Smooth muscle cell (in vitro differentiated cells): ENCODE data around the gene TMEM150C. TPM values are rescaled to one million over a fixed set of nuclear protein-coding genes. Genes with fewer than 3 reads are reported as not detected.

Experiments
- DNase-seq: peaks from one replicate; lab custom pipeline; 2025; ENCODE audit not compliant: unreplicated experiment; lab: John Stamatoyannopoulos, UW
- H2AFZ ChIP-seq: fragments of 200-600 bp; sonication (generic); 2 replicates; pipeline ENCODE4 v1.6.0; 2016; ENCODE audit warnings: antibody characterized with exemption, low read depth, mild to moderate bottlenecking
- H3F3A ChIP-seq: fragments of 200-600 bp; sonication (generic); 2 replicates; pipeline ENCODE4 v1.6.0; 2017; ENCODE audit warnings: antibody characterized with exemption, low read depth
- H3K27ac ChIP-seq: fragments of 200-600 bp; sonication (generic); 2 replicates; pipeline ENCODE4 v1.5.1; 2016; ENCODE audit warnings: low read depth, mild to moderate bottlenecking
- H3K27me3 ChIP-seq: fragments of 200-600 bp; sonication (generic); 2 replicates; pipeline ENCODE4 v1.6.1; 2016; ENCODE audit warnings: low read depth, mild to moderate bottlenecking
- H3K36me3 ChIP-seq: fragments of 200-600 bp; sonication (generic); 2 replicates; pipeline ENCODE4 v1.5.1; 2016; ENCODE audit warnings: low read depth
- H3K4me1 ChIP-seq: fragments of 200-600 bp; sonication (generic); 2 replicates; pipeline ENCODE4 v1.5.1; 2016; ENCODE audit warnings: low read depth
- H3K4me2 ChIP-seq: fragments of 200-600 bp; sonication (generic); 2 replicates; pipeline ENCODE4 v1.6.0; 2016; ENCODE audit warnings: mild to moderate bottlenecking
- H3K4me3 ChIP-seq: fragments of 200-600 bp; sonication (generic); 2 replicates; pipeline ENCODE4 v1.5.1; 2016; ENCODE audit warnings: mild to moderate bottlenecking
- H3K79me2 ChIP-seq: fragments of 200-600 bp; sonication (generic); 2 replicates; pipeline ENCODE4 v1.6.0; 2016; ENCODE audit warnings: low read depth, mild to moderate bottlenecking
- H3K9ac ChIP-seq: fragments of 200-600 bp; sonication (generic); 2 replicates; pipeline ENCODE4 v1.6.0; 2016; ENCODE audit warnings: low read depth
- H3K9me3 ChIP-seq: fragments of 200-600 bp; sonication (generic); replicated peaks from 2 replicates; pipeline ENCODE4 v1.5.1; 2016; ENCODE audit warnings: low read depth
- H4K20me1 ChIP-seq: fragments of 200-600 bp; sonication (generic); 2 replicates; pipeline ENCODE4 v1.6.0; 2016; ENCODE audit warnings: low read depth
- CTCF ChIP-seq: fragments of 200-600 bp; sonication (generic); IDR thresholded peaks from 2 replicates; pipeline ENCODE4 v1.5.1; 2017; ENCODE audit warnings: borderline replicate concordance, mild to moderate bottlenecking, antibody characterized with exemption; ENCODE audit not compliant: insufficient read depth, poor library complexity, severe bottlenecking
- WGBS: methylation state at CpG from one replicate; pipeline ENCODE4 v1.1.7; 2016; ENCODE audit warnings: low lambda C conversion rate; 5-methylcytosine and 5-hydroxymethylcytosine counted together
- polyA plus RNA-seq: library from polyadenylated mRNA; unstranded; fragments of >200 nt; fragmentation: Nextera tagmentation; extraction: Ambion mirVana; gene quantifications from 2 replicates; pipeline ENCODE4 v1.2.1, GENCODE V29; 2016
- total RNA-seq: library from RNA; depleted of rRNA; stranded (reverse); fragments of >200 nt; gene quantifications from 2 replicates; pipeline ENCODE4 v1.2.3, GENCODE V29; 2014

Gene TMEM150C
- total and polyA plus RNA-seq, 2 experiments from 2014 or later, result 0.55 to 8.0 TPM

GRCh38 chr4:82588771-82589270 is 27.0 kb upstream of the TMEM150C start:
- no peaks in the 10 kb centered on the region for H3K79me2 ChIP-seq
- H3K4me3 ChIP-seq, result no peak overlapping the region
- H3K4me1 ChIP-seq, result no peaks in the 10 kb centered on the region
- H3K27me3 ChIP-seq, result no peaks in the 10 kb centered on the region
- DNase-seq, result no peak
- H4K20me1 ChIP-seq, result no peaks in the 10 kb centered on the region
- TF ChIP-seq CTCF, result no peak
- H3F3A ChIP-seq, result no peaks in the 10 kb centered on the region
- 87% methylated on average over 2 of the region's 2 CpGs for WGBS
- H3K36me3 ChIP-seq, result no peaks in the 10 kb centered on the region
- H2AFZ ChIP-seq, result no peak overlapping the region
- H3K27ac ChIP-seq, result no peak overlapping the region
- H3K9ac ChIP-seq, result no peak overlapping the region
- H3K4me2 ChIP-seq, result no peak overlapping the region
- no peaks in the 10 kb centered on the region for H3K9me3 ChIP-seq

- Histone ChIP-seq H3K4me1 (no peaks in the 10 kb centered on the region), H4K20me1 (no peaks in the 10 kb centered on the region), H3K4me2 (no peak overlapping the region), H3K27ac (no peak overlapping the region), H3F3A (no peaks in the 10 kb centered on the region), H3K27me3 (no peaks in the 10 kb centered on the region), H3K4me3 (no peak overlapping the region), H3K9me3 (no peaks in the 10 kb centered on the region), H2AFZ (no peak overlapping the region), H3K9ac (no peak overlapping the region), H3K36me3 (no peaks in the 10 kb centered on the region), H3K79me2 (no peaks in the 10 kb centered on the region)
- no peak for TF ChIP-seq CTCF
- no peak for DNase-seq
- 80% methylated on average over 8 of the region's 8 CpGs for WGBS
Observed at GRCh38 chr4:82587826-82588540, 26.2 kb upstream of the TMEM150C start.

- H3K9me3 ChIP-seq, result no peaks in the 10 kb centered on the region
- no peak overlapping the region for H3K9ac ChIP-seq
- H3K79me2 ChIP-seq, result no peaks in the 10 kb centered on the region
- H3K27ac ChIP-seq, result no peak overlapping the region
- H3K4me2 ChIP-seq, result no peak overlapping the region
- no peaks in the 10 kb centered on the region for H3K36me3 ChIP-seq
- no peak overlapping the region for H2AFZ ChIP-seq
- DNase-seq, result no peak
- H4K20me1 ChIP-seq, result no peaks in the 10 kb centered on the region
- no peak overlapping the region for H3K4me3 ChIP-seq
- no peaks in the 10 kb centered on the region for H3K27me3 ChIP-seq
- WGBS, result 71% methylated on average over 8 of the region's 8 CpGs
- no peaks in the 10 kb centered on the region for H3F3A ChIP-seq
- TF ChIP-seq CTCF, result no peak
- H3K4me1 ChIP-seq, result no peaks in the 10 kb centered on the region
Observed at GRCh38 chr4:82585690-82586435, 24.1 kb upstream of the TMEM150C start.
